ENCODE data around the gene RIMBP2.

- no peak for TF ChIP-seq GATA3 (IDR thresholded peaks at IDR 0.05; ENCODE audit: low read depth, low read length)
- TF ChIP-seq GATA2 (IDR thresholded peaks at IDR 0.05; ENCODE audit: low read depth, low read length), result no peak
Measured at GRCh38 chr12:130351326-130351725, 364.8 kb downstream of the RIMBP2 start.

All from SH-SY5Y (cell line).